Trophoblast cell (in vitro differentiated cells and primary cell): ENCODE measurements around the gene GOLGA6A.
"Not testable (repeated sequence)": the region's sequence is repeated elsewhere in the genome, so short reads cannot be mapped to it uniquely, and the experiment has no call there.

Experiments
- DNase-seq, 2 donors: peaks; one replicate each; pipeline ENCODE4 v3.0.0-alpha.2; 2016
- H2AFZ ChIP-seq: 2 replicates; pipeline ENCODE4 v1.6.1; 2013; ENCODE audit warnings: low read length, moderate library complexity, mild to moderate bottlenecking; ENCODE audit not compliant: insufficient read depth, poor library complexity
- H2AK5ac ChIP-seq: 2 replicates; pipeline ENCODE4 v1.6.1; 2013; ENCODE audit warnings: mild to moderate bottlenecking, low read length
- H2BK120ac ChIP-seq: 2 replicates; pipeline ENCODE4 v1.6.1; 2013; ENCODE audit warnings: low read length, mild to moderate bottlenecking, moderate library complexity; ENCODE audit not compliant: insufficient read depth, poor library complexity
- H2BK12ac ChIP-seq: 2 replicates; pipeline ENCODE4 v1.6.1; 2013; ENCODE audit warnings: mild to moderate bottlenecking, low read length, moderate library complexity
- H2BK5ac ChIP-seq: 2 replicates; pipeline ENCODE4 v1.6.1; 2013; ENCODE audit warnings: low read length, low read depth, moderate library complexity, mild to moderate bottlenecking; ENCODE audit not compliant: poor library complexity
- H3K14ac ChIP-seq: 2 replicates; pipeline ENCODE4 v1.6.1; 2013; ENCODE audit warnings: mild to moderate bottlenecking, low read length
- H3K18ac ChIP-seq: 2 replicates; pipeline ENCODE4 v1.6.1; 2013; ENCODE audit warnings: mild to moderate bottlenecking, low read length
- H3K23ac ChIP-seq: 2 replicates; pipeline ENCODE4 v1.6.1; 2013; ENCODE audit warnings: low read length
- H3K27ac ChIP-seq: 2 replicates; pipeline ENCODE4 v1.5.1; 2013; ENCODE audit warnings: low read depth, mild to moderate bottlenecking, inconsistent platforms, low read length, moderate library complexity
- H3K27me3 ChIP-seq: 2 replicates; pipeline ENCODE4 v1.6.1; 2013; ENCODE audit warnings: inconsistent platforms, mild to moderate bottlenecking, low read length, moderate library complexity; ENCODE audit not compliant: insufficient read depth
- H3K36me3 ChIP-seq, 2 experiments: 1 replicate in 1 of 2; 2 replicates in 1 of 2; pipeline ENCODE4 v1.6.1; 2013; ENCODE audit warnings: low read length in 2 of 2, mild to moderate bottlenecking in 2 of 2, moderate library complexity in 1 of 2; ENCODE audit not compliant: insufficient read depth in 2 of 2, control insufficient read depth in 1 of 2
- H3K4ac ChIP-seq: 2 replicates; pipeline ENCODE4 v1.6.1; 2013; ENCODE audit warnings: low read depth, mild to moderate bottlenecking, low read length, moderate library complexity
- H3K4me1 ChIP-seq, 2 experiments: 1 replicate in 1 of 2; 2 replicates in 1 of 2; pipeline ENCODE4 v1.6.1; 2013; ENCODE audit warnings: low read length in 2 of 2, mild to moderate bottlenecking in 2 of 2, moderate library complexity in 1 of 2; ENCODE audit not compliant: insufficient read depth in 2 of 2, control insufficient read depth in 1 of 2
- H3K4me2 ChIP-seq: 2 replicates; pipeline ENCODE4 v1.6.1; 2013; ENCODE audit warnings: inconsistent platforms, mild to moderate bottlenecking, low read length, moderate library complexity
- H3K4me3 ChIP-seq: 2 replicates; pipeline ENCODE4 v1.5.1; 2013; ENCODE audit warnings: mild to moderate bottlenecking, low read depth, low read length, inconsistent platforms
- H3K79me1 ChIP-seq: one replicate; pipeline ENCODE4 v1.6.1; 2013; ENCODE audit warnings: low read length
- H3K79me2 ChIP-seq: 2 replicates; pipeline ENCODE4 v1.6.1; 2013; ENCODE audit warnings: low read length, mild to moderate bottlenecking; ENCODE audit not compliant: control insufficient read depth, insufficient read depth, poor library complexity
- H3K9ac ChIP-seq: 2 replicates; pipeline ENCODE4 v1.6.1; 2013; ENCODE audit warnings: mild to moderate bottlenecking, low read length
- H3K9me3 ChIP-seq: 2 replicates; pipeline ENCODE4 v1.6.1; 2013; ENCODE audit warnings: low read depth, mild to moderate bottlenecking, control low read depth, inconsistent platforms, low read length; ENCODE audit not compliant: insufficient read depth
- H4K12ac ChIP-seq: 2 replicates; pipeline ENCODE4 v1.6.1; 2013; ENCODE audit warnings: low read depth, mild to moderate bottlenecking, low read length, moderate library complexity
- H4K8ac ChIP-seq: 2 replicates; pipeline ENCODE4 v1.6.1; 2013; ENCODE audit warnings: low read depth, mild to moderate bottlenecking, low read length, moderate library complexity
- H4K91ac ChIP-seq: one replicate; pipeline ENCODE4 v1.6.1; 2013; ENCODE audit warnings: low read depth, mild to moderate bottlenecking, low read length, moderate library complexity
- WGBS: extraction: QIAGEN DNeasy Blood & Tissue Kit; methylation state at CpG from one replicate; pipeline ENCODE4 v1.1.7; 2013; ENCODE audit warnings: missing lambda C conversion rate; ENCODE audit not compliant: insufficient read length, insufficient coverage; ENCODE audit errors: extremely low coverage; 5-methylcytosine and 5-hydroxymethylcytosine counted together

GOLGA6A gene

DNA sequence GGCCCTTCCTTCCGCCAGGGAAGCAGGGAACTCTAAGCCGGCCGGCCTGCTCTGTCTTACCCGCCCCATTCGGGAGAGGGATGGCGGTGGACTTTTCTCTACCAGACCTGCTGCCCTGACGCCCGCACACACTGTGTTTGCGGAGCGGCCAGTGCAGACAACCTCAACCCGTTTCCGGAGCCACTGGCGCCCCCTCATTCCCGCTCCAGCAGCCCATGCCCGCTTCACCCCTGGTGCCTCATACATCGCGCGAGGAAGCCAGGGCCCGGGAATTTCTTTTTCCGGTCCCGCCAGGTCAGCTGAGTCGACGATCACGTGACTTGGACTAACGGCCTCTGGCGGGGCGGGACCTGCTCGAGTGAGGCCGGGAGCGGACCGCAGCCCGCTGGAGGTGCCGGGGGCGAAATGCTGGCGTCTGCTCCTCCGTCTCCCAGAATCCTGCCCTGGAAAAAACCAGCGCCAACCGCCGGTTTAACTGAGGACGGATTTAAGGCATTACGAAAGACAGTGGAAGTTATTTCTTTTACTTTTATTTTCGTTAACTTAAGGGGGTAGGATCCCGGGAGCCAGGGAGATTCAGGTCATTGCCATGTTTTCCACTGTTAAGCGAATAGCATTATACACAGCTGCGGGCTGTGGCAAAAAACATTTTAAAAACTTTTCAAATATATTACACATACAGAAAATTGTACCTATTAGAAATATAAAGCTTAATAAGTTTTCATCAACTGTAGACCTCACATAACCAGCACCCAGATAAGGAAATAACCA is 17.8 kb upstream of the GOLGA6A start:
- H3K79me1 ChIP-seq, H3K9me3 ChIP-seq, H3K23ac ChIP-seq, H3K27ac ChIP-seq, H2BK5ac ChIP-seq, H3K27me3 ChIP-seq, H3K9ac ChIP-seq, H2AK5ac ChIP-seq, H3K4ac ChIP-seq, H2BK120ac ChIP-seq, H3K4me1 ChIP-seq, H3K4me3 ChIP-seq, H3K14ac ChIP-seq, H2BK12ac ChIP-seq, H3K18ac ChIP-seq, H3K36me3 ChIP-seq, H3K79me2 ChIP-seq: not testable (repeated sequence)
- Histone ChIP-seq H4K91ac (peak overlapping the region; percentile 83), H4K8ac (peak overlapping the region; percentile 99), H2AFZ (peak overlapping the region; percentile 83), H3K4me2 (peak overlapping the region; percentile 61), H4K12ac (peak overlapping the region; percentile 99)
- DNase-seq: peak; percentile 88 to 96
- WGBS: no CpG with 5 or more reads among the region's 45 CpGs

DNA sequence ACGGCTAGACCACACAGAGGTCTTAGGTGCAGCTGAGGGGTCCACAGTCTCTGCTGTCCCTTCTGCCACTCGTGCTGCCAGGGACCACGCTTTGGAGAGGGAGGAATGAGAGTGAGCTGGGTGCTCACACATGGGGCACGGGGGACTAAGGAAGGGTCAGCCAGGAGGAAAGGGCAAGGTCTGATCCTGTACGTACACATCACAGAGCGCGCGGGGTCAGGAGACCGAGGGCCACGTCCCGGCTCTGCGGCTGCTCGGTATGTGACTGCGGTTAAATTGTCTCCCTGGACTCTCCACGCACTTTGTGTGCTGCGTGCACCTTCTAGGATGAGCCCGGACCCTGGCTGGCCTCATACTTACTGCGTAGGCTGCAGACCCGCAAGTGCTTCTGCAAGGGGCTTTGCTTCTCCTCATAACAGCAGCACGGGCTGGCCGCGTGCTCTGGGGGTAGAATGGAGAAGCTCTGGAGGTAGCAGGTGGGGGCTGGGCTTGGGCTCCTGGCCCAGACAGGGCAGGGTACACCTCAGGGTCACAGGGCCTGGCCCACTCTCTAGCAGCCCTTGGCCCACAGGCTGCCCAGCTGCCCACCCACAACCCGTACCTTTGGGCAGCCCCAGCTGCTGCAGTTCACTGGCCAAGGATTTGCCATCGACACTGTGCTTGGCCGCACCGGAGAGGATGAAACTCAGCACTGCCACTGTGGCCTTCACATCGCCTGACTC is 14.6 kb upstream of the GOLGA6A start:
- H3K27me3 ChIP-seq, H4K12ac ChIP-seq, H2AFZ ChIP-seq, H3K9ac ChIP-seq, H3K79me1 ChIP-seq, H3K4ac ChIP-seq, H2BK12ac ChIP-seq, H2AK5ac ChIP-seq, H3K36me3 ChIP-seq, H4K8ac ChIP-seq, H3K9me3 ChIP-seq, H3K4me2 ChIP-seq, H3K14ac ChIP-seq, H3K18ac ChIP-seq, DNase-seq, H3K27ac ChIP-seq, H2BK5ac ChIP-seq, H4K91ac ChIP-seq, H2BK120ac ChIP-seq, H3K79me2 ChIP-seq, H3K23ac ChIP-seq, H3K4me1 ChIP-seq, H3K4me3 ChIP-seq: not testable (repeated sequence)
- WGBS: no CpG with 5 or more reads among the region's 27 CpGs

DNA sequence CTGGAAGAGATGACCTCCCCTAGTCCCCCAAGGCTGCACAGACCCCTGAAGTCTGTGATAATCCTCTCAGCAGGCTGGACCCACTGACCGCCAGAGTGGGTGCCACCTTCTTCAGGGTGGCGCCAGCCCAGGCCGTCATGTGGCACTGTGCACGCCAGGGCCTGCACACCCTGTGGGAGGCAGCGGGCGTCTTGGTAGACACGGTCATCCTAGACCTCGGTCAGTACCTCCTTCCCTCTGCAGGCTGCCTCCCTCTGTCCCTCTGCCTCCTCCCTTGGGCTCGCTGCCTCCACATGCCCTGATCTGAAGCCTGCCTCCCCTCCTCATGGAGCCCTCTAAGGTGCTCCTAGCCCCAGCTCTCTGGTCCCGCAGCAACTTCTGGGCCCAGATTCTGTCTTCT is 13.3 kb upstream of the GOLGA6A start:
- not testable (repeated sequence) for H3K27me3 ChIP-seq

DNA sequence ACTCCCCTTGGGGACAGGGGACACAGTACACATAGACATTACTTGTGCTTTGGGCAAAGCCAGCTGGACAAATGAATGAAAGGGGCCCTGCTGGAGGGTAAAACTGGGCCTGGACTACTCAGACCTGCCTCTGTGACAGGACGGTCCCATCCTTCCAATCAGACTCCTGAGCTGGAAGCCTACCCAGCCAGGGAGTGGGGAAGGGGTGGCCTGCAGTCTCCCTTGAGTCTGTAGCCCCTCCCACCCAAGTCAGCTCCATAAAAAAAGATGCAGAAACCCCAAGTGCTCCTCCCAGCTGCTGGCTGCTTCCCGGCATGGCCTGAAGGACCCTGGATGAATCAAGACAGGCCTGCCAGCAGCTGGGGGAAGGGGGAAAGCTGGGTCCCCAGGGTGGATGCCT is 12.2 kb upstream of the GOLGA6A start:
- not testable (repeated sequence) for H2AFZ ChIP-seq, H2BK120ac ChIP-seq, H3K36me3 ChIP-seq, H4K91ac ChIP-seq, H3K4me1 ChIP-seq, H3K79me2 ChIP-seq, H3K18ac ChIP-seq, H3K27ac ChIP-seq, DNase-seq, H4K8ac ChIP-seq, H3K14ac ChIP-seq, H3K9ac ChIP-seq, H3K23ac ChIP-seq, H3K79me1 ChIP-seq, H3K4me2 ChIP-seq, H3K4me3 ChIP-seq, H3K4ac ChIP-seq, H2BK5ac ChIP-seq, H3K9me3 ChIP-seq, H3K27me3 ChIP-seq, H4K12ac ChIP-seq, H2AK5ac ChIP-seq, H2BK12ac ChIP-seq
- WGBS: no CpG with 5 or more reads among the region's 2 CpGs

More for the DNA sequence above, 13.3 kb upstream of the GOLGA6A start:
- H3K9me3 ChIP-seq, H3K27ac ChIP-seq, H3K79me1 ChIP-seq, H2AFZ ChIP-seq, H3K18ac ChIP-seq, H4K12ac ChIP-seq, H3K14ac ChIP-seq, H4K91ac ChIP-seq, H3K4me1 ChIP-seq, H3K23ac ChIP-seq, H2BK12ac ChIP-seq, H2BK120ac ChIP-seq, H3K4ac ChIP-seq, DNase-seq, H2BK5ac ChIP-seq, H3K4me3 ChIP-seq, H3K9ac ChIP-seq, H3K4me2 ChIP-seq, H4K8ac ChIP-seq, H2AK5ac ChIP-seq, H3K36me3 ChIP-seq, H3K79me2 ChIP-seq: not testable (repeated sequence)
- no CpG with 5 or more reads among the region's 10 CpGs for WGBS
